Measurements from ENCODE around the gene CEACAM3. TPM values are rescaled to one million over a fixed set of nuclear protein-coding genes. Genes with fewer than 3 reads are reported as not detected.

CEACAM3 gene
- polyA plus RNA-seq, 1 donor: not detected

DNA sequence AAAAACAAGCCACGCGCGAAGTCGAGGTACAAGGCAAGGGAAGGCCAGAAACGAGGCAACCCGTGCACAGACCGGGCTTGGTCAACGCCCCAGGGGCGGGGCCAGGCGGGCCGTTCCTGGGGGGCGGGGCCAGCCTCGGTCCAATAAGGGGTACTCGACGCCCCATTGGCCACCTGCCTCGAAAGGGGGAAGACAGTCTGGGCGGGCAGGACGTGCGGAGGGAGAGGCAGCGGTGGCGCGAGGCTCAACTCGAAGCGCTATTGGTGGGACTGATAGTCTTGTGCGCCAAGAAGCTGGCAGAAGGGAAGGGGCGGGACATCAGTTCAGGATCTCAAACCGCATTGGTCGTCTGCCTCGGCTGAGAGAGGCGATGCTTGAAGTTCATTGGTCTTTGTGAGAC lies 48.2 kb downstream of the CEACAM3 start, which contains the start of gene LYPD4:
TSS of gene LYPD4 (minus strand) at position 83 of the 400 bp plus-strand sequence. CDS start 5,398 bp downstream, outside the sequence.
- DNase-seq (ENCODE audit: low read depth): no peak

DNA sequence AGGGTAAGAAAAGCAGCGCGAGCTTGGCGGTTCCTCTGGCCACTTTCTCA lies 48.4 kb downstream of the CEACAM3 start, which contains the start of gene DMRTC2:
TSS of gene DMRTC2 (plus strand) at position 42 of the 50 bp plus-strand sequence. CDS start 2,387 bp downstream, outside the sequence.
- DNase-seq (ENCODE audit: low read depth): no peak

DNA sequence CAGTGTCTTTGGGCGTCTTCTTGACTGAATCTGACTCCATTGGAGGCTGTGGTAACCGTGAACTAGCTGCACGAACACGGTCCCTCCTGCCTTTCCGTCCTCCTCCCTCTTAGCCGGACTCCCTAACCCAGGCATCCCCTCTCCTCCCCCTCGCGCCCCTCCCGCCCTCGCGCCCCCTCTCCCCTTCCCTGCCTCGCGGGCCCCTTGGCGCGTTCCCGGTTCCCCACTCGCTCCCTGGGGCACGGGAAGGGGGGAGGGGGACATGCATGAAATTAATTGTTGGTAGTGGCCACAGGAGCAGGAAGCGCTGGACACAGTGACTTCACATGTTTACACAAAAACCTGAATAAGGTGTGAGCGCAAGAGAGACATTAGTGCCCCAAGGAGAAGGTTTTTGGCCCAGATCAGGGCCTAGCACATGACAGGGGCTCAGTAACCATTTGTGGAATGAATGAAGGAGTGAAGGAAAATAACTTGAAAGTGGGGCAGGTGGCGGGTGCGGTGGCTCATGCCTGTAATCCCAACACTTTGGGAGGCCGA lies 48.7 kb downstream of the CEACAM3 start:
- no peak for DNase-seq (ENCODE audit: low read depth)

DNA sequence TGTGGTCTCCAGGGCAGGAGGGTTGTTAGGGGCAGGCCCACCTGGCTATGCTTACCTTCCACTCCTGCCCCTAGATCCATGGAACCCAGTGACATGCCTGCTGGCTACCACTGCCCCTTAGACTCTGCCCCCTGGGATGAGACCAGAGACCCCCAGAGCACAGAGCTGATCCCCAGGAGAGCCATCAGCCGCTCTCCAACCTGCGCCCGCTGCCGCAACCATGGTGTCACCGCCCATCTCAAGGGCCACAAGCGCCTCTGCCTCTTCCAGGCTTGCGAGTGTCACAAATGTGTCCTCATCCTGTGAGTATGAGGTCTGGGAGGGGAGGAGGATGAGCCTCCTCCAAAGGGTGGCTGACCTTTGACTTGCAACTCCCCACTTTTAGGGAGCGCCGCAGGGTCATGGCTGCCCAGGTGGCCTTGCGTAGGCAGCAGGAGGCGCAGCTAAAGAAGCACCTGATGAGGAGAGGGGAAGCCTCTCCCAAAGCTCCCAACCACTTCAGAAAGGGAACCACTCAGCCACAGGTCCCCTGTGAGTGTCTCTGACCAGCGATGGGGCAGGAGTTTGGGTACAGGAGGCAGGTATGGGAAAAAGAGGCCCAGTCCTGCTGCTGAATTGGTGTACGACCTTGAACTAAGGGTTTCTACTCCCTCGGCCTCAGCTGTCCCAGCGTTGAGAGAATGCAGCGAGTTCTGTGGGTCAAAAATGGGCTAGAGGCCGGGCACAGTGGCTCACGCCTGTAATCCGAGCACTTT lies 51.1 kb downstream of the CEACAM3 start:
- DNase-seq (ENCODE audit: low read depth): no peak

DNA sequence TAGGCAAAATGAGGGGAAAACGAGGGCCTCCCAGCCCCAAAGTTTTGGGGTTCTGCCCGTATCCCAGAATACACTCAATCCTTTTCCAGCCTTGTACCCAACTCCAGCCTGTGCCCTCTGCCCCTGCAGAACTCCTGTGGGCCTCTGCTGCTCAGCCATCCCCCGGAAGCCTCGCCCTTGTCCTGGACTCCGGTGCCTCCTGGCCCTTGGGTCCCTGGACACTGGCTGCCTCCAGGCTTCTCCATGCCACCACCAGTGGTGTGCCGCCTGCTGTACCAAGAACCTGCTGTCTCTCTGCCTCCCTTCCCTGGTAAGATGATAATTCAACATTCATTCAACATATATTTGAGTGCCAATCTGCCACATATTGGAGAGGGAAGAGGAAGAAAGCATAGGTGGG lies 52.3 kb downstream of the CEACAM3 start:
- no peak for DNase-seq (ENCODE audit: low read depth)

DNA sequence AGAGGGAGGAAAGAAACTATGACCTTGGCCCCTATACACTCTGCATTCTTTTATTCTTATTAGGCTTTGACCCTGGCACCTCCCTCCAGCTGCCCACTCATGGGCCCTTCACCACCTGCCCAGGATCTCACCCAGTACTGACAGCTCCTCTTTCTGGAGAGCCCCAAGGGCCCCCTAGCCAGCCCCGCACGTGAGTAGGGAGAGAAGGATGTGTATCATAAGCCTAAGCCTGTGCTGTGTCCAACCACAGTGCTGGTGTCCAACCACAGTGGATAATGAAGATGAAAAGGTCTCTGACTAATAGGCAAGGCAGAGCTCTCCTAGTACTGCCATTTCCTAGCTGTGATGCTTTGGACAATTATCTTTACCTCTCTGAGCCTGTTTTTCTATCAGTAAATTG lies 52.7 kb downstream of the CEACAM3 start:
- DNase-seq (ENCODE audit: low read depth): no peak

DNA sequence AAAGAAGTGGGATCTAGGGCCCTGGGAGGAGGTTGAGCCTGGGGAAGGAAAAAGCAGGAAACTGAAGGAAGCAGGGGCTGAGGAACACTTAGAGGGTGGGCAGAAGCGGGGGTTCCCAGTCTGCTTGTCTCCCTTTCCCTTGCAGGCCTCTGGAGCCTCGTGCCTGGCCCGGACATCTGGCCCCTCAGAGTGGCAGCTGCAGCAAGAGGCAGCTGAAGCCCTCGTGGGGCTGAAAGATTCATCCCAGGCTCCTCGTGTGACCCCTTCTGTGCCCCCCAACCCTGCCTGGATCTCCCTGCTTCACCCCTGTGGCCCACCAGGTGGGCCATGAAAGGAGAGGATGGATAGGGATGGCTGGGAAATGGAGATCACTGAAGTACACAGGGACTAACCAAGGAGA lies 54.0 kb downstream of the CEACAM3 start:
- DNase-seq (ENCODE audit: low read depth): no peak

DNA sequence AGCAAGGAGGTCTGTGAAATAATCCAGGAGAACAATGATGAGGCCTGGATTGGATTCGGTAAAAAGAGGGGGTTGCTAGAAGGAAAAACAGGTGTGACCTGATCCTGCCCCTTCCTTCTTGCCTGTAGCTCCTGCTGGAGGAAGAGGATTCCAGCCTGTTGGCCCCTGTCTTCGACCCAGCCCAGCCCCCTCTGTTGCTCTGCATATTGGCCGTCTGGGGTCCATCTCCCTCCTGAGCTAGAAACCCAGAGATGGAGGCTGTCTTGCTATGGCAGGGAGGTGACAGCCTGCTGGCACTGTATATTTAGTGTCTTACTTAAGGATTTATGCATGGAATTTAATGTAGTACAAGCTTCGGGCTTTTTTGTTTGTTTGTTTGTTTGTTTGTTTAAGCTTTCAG lies 55.1 kb downstream of the CEACAM3 start:
- DNase-seq (ENCODE audit: low read depth): no peak

DNA sequence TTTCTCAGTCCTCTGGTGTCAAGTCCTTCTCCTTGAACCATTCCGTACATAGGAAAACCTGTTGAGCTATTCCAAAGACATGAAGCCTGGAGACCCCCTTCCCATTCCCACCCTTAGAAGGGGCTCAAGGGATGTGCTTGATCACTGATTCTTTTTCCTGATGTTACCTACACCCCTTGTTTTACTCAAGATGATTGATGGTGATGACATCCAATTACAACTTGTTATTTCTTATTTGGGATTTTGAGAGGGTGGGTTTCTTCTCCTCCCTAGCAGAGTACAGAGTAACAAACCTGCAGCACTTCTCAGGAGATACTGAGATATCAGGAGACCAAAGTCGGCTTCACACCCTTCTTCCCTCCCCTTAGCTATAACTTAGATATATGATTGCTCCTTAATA lies 57.0 kb downstream of the CEACAM3 start:
- DNase-seq (ENCODE audit: low read depth): no peak

DNA sequence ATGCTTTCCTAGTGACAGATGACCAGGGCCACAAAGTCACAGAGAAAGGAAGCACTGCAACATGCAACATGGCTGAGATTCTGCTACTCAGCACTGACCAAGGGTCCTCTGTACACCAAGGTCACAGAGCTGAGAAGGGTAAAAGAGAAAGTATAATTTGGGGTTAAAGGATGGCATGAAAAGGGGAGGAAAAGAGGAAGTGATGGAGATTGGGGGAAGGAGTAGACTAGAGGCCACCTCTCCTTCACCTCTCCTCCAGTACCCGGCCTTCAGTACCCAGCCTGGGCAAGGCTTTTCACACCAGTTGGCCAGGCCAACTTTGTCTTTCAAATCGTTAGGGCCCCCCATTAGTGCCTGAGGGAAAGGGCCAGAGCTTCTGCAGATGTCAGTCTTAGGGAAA lies 57.4 kb downstream of the CEACAM3 start:
- DNase-seq (ENCODE audit: low read depth): no peak

DNA sequence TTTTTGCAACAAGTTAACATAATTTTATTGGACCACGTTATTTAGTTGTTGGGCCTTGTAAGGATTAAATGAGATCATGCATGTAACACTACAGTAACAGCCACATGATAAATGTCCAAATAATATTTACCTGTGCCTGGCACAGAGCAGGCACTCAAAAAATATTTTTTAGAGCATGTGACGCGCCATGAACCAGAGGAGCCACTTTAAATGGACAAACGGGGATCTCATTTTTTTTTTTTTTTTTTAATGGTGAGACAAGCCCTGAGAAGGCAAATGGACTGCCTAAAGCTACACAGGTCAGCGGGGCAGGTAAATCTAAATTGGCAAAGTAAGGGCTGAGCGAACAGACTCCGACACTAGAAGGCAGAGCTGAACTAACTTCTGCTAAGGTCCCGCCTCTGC lies 62.8 kb downstream of the CEACAM3 start:
- no peak for DNase-seq (ENCODE audit: low read depth)

DNA sequence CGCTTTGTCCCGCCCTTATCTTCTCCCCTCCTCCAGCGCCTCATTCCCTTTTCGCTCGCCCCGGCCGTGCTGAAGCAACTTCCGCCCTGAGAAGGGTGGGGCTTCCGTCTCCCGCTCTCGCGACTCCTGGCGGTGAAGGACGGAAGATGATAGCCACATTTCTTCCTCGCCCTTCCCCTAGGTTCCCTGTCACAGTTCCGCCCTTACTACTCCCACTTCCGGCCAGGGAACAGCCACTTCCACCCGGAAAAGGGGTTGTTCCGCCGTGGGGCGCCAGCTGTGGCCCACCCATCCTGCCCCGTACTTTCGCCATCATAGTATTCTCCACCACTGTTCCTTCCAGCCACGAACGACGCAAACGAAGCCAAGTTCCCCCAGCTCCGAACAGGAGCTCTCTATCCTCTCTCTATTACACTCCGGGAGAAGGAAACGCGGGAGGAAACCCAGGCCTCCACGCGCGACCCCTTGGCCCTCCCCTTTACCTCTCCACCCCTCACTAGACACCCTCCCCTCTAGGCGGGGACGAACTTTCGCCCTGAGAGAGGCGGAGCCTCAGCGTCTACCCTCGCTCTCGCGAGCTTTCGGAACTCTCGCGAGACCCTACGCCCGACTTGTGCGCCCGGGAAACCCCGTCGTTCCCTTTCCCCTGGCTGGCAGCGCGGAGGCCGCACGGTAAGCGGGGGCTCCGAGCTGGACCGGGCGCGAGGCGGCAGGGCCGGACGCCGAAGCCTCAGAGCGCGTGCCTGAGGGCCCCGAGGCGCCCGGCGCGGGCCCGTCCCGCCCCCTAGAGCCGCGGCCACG lies 63.4 kb downstream of the CEACAM3 start, which contains the start of gene RPS19:
TSS of gene RPS19 (plus strand) at position 638 of the 801 bp plus-strand sequence. CDS start 520 bp downstream, outside the sequence.
- DNase-seq (ENCODE audit: low read depth): peak; percentile 98

DNA sequence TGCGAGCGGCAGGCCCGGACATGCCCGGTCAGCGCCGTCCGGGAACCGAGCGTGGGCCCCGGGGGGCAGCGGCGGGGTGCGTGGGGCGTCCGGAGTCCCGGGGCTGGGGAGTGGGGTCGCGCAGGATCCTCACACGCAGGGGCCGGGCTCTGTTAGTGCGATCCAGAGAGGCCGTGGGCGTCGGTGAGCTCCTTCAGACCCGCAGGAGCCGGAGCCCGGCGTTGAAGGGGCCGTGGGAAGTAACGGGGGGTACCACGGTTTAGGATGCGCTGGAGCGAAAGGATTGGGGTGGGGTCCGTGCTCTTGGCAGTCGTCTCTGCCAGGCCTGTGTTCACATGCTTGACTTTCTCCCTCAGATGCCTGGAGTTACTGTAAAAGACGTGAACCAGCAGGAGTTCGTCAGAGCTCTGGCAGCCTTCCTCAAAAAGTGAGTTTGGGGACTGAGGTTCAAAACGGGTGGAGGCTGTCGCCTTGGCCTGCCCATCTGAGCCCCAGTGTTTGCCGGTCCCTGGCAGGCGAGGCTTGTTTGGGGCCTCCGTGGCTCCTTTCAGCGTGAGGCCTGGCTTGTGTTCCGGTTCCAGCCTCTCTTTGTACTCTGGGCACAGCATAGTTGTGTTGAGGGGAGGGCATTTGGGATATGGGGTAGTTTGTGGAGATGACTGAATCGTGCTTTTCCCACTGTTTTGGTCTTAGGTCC lies 64.2 kb downstream of the CEACAM3 start:
- DNase-seq (ENCODE audit: low read depth): no peak

Other genes starting within 250 kb of the CEACAM3 start
- 0.82 TPM for gene CEACAM21, start 220.4 kb upstream of the CEACAM3 start, polyA plus RNA-seq (ENCODE audit: insufficient read length)
- 0.16 TPM for gene CEACAM4, start 169.5 kb upstream of the CEACAM3 start, polyA plus RNA-seq (ENCODE audit: insufficient read length)
- gene CEACAM7, start 108.3 kb upstream of the CEACAM3 start, polyA plus RNA-seq (ENCODE audit: insufficient read length): not detected
- not detected for gene CEACAM5, start 88.0 kb upstream of the CEACAM3 start, polyA plus RNA-seq (ENCODE audit: insufficient read length)
- gene CEACAM6, start 41.1 kb upstream of the CEACAM3 start, polyA plus RNA-seq (ENCODE audit: insufficient read length): 0.23 TPM
- gene LYPD4, start 48.1 kb downstream of the CEACAM3 start, polyA plus RNA-seq (ENCODE audit: insufficient read length): not detected
- gene DMRTC2, start 48.5 kb downstream of the CEACAM3 start, polyA plus RNA-seq (ENCODE audit: insufficient read length): not detected
- gene RPS19, start 63.7 kb downstream of the CEACAM3 start, polyA plus RNA-seq (ENCODE audit: insufficient read length): 2,505 TPM
- gene CD79A, start 80.7 kb downstream of the CEACAM3 start, polyA plus RNA-seq (ENCODE audit: insufficient read length): 0.73 TPM
- gene ARHGEF1, start 86.6 kb downstream of the CEACAM3 start, polyA plus RNA-seq (ENCODE audit: insufficient read length): 34.3 TPM
- 0.11 TPM for gene ERFL, start 131.9 kb downstream of the CEACAM3 start, polyA plus RNA-seq (ENCODE audit: insufficient read length)
- 64.5 TPM for gene RABAC1, start 162.7 kb downstream of the CEACAM3 start, polyA plus RNA-seq (ENCODE audit: insufficient read length)
- 0.61 TPM for gene ATP1A3, start 197.6 kb downstream of the CEACAM3 start, polyA plus RNA-seq (ENCODE audit: insufficient read length)

Measured in forelimb muscle (tissue), 1 donor.